Esophagus muscularis mucosa (tissue), 4 donors: ENCODE results near the gene OBSCN. TPM values are rescaled to one million over a fixed set of nuclear protein-coding genes. Genes with fewer than 3 reads are reported as not detected.

Experiments used
- DNase-seq: peaks from one replicate; pipeline ENCODE4 v3.0.0-alpha.2; 2017; ENCODE audit errors: extremely low spot score
- H3K27ac ChIP-seq, 4 donors: fragments of 200-600 bp; sonication (generic); replicated peaks in 1 of 4; 1 replicate in 3 of 4; 2 replicates in 1 of 4; pipeline ENCODE4 v1.5.1; 2016 to 2019; ENCODE audit warnings: mild to moderate bottlenecking in 1 of 4
- H3K27me3 ChIP-seq, 4 donors: fragments of 200-600 bp; sonication (generic); one replicate each; pipeline versions ENCODE4 v1.5.1 to v1.6.0; 2016 to 2019
- H3K36me3 ChIP-seq, 4 donors: fragments of 200-600 bp; sonication (generic); one replicate each; pipeline ENCODE4 v1.5.1; 2016 to 2019
- H3K4me1 ChIP-seq, 4 donors: fragments of 200-600 bp; sonication (generic); one replicate each; pipeline ENCODE4 v1.5.1; 2016 to 2019
- H3K4me3 ChIP-seq, 4 donors: fragments of 200-600 bp; sonication (generic); 1 replicate in 2 of 4; 2 replicates in 2 of 4; pipeline ENCODE4 v1.5.1; 2016 to 2019; ENCODE audit warnings: mild to moderate bottlenecking in 4 of 4, moderate library complexity in 1 of 4
- H3K9me3 ChIP-seq, 4 donors: fragments of 200-600 bp; sonication (generic); 1 replicate in 3 of 4; 2 replicates in 1 of 4; pipeline ENCODE4 v1.5.1; 2016 to 2019
- CTCF ChIP-seq, 3 experiments: fragments of 200-600 bp in 2 of 3; fragments of 450-650 bp in 1 of 3; sonication (generic) in 2 of 3; IDR thresholded peaks; one replicate each; pipeline ENCODE4 v1.5.1; 2017 to 2019; ENCODE audit warnings: antibody characterized with exemption in 3 of 3, mild to moderate bottlenecking in 2 of 3, moderate library complexity in 1 of 3
- EP300 ChIP-seq: sonication (generic); formaldehyde crosslinking; IDR thresholded peaks from one replicate; pipeline ENCODE4 v1.6.1; 2017; ENCODE audit warnings: antibody characterized with exemption
- POLR2A ChIP-seq: fragments of 450-650 bp; IDR thresholded peaks from one replicate; pipeline ENCODE4 v1.6.1; 2017; ENCODE audit warnings: antibody characterized with exemption, moderate library complexity, mild to moderate bottlenecking, low read depth
- POLR2AphosphoS5 ChIP-seq, 2 donors: sonication (generic); formaldehyde crosslinking; IDR thresholded peaks; one replicate each; pipeline ENCODE4 v1.6.1; 2017; ENCODE audit warnings: antibody characterized with exemption in 2 of 2
- WGBS: methylation state at CpG from one replicate; pipeline ENCODE4 v1.1.5; 2018; 5-methylcytosine and 5-hydroxymethylcytosine counted together
- intact Hi-C: fragments of 100-400 bp; cut with DNase I; formaldehyde crosslinking; loops from one replicate; pipeline ENCODE4 v1.15.1; 2023
- total RNA-seq, 4 donors: library from RNA; depleted of rRNA; stranded (reverse); fragments of >200 nt; gene quantifications; one replicate each; pipeline versions ENCODE4 v1.1.0 to v1.2.1, GENCODE V29; 2016

Gene OBSCN
- total RNA-seq, 4 donors from 2014 or later: 12.6 to 31.4 (median 17.8) TPM

- no peak for TF ChIP-seq POLR2AphosphoS5 (IDR thresholded peaks at IDR 0.05)
- no peak for TF ChIP-seq CTCF (IDR thresholded peaks at IDR 0.05)
- no peak for TF ChIP-seq EP300
- TF ChIP-seq POLR2A: no peak
- no peaks in the 10 kb centered on the region for H3K9me3 ChIP-seq
- H3K4me1 ChIP-seq: no peaks in the 10 kb centered on the region
- no peak overlapping the region for H3K27ac ChIP-seq
- peaks cover 0 to 60% (median 2%) of the 10 kb centered on the region in 4 donors for H3K36me3 ChIP-seq
- no peaks in the 10 kb centered on the region for H3K27me3 ChIP-seq
- intact Hi-C loops: no loop called here
- 98% methylated on average over 5 of the region's 13 CpGs for WGBS
- no peak for DNase-seq
- H3K4me3 ChIP-seq: no peak overlapping the region
Measured at GRCh38 chr1:228351850-228352249, 144.0 kb downstream of the OBSCN start.

GRCh38 chr1:228352677-228353481 lies 145.0 kb downstream of the OBSCN start:
- 73% methylated on average over 5 of the region's 29 CpGs for WGBS
- no peak for DNase-seq
- Histone ChIP-seq H3K4me1 (no peaks in the 10 kb centered on the region), H3K27me3 (no peaks in the 10 kb centered on the region), H3K4me3 (no peak overlapping the region), H3K36me3 (peaks cover 0 to 60% (median 2%) of the 10 kb centered on the region in 4 donors), H3K27ac (no peak overlapping the region), H3K9me3 (no peaks in the 10 kb centered on the region)
- intact Hi-C loops: no loop called here
- no peak for TF ChIP-seq EP300

GRCh38 chr1:228353601-228354371 lies 145.9 kb downstream of the OBSCN start:
- no peaks in the 10 kb centered on the region for H3K27me3 ChIP-seq
- TF ChIP-seq EP300 (no peak), POLR2A (no peak), CTCF (IDR thresholded peaks at IDR 0.05) (no peak), POLR2AphosphoS5 (IDR thresholded peaks at IDR 0.05) (no peak)
- intact Hi-C loops: no loop called here
- H3K4me3 ChIP-seq: no peak overlapping the region
- no peaks in the 10 kb centered on the region for H3K9me3 ChIP-seq
- no peaks in the 10 kb centered on the region for H3K4me1 ChIP-seq
- peaks cover 0 to 60% (median 2%) of the 10 kb centered on the region in 4 donors for H3K36me3 ChIP-seq
- H3K27ac ChIP-seq: no peak overlapping the region
- DNase-seq: no peak
- WGBS: 86% methylated on average over 7 of the region's 11 CpGs

GRCh38 chr1:228354390-228355320 lies 146.8 kb downstream of the OBSCN start:
- no peaks in the 10 kb centered on the region for H3K4me1 ChIP-seq
- H3K4me3 ChIP-seq: no peak overlapping the region
- WGBS: 89% methylated on average over 7 of the region's 19 CpGs
- no peak overlapping the region for H3K27ac ChIP-seq
- H3K36me3 ChIP-seq: peaks cover 0 to 58% (median 2%) of the 10 kb centered on the region in 4 donors
- intact Hi-C loops: no loop called here
- H3K9me3 ChIP-seq: no peaks in the 10 kb centered on the region
- no peak for DNase-seq
- no peak for TF ChIP-seq EP300
- TF ChIP-seq POLR2AphosphoS5 (IDR thresholded peaks at IDR 0.05): no peak
- TF ChIP-seq CTCF (IDR thresholded peaks at IDR 0.05): no peak
- TF ChIP-seq POLR2A: no peak
- no peaks in the 10 kb centered on the region for H3K27me3 ChIP-seq
